Measurements from ENCODE around the gene PTGES3L. TPM values are rescaled to one million over a fixed set of nuclear protein-coding genes. Genes with fewer than 3 reads are reported as not detected.
A peak's percentile ranks its signal among the peaks of the same experiment; 100 is the strongest.
"Not testable (repeated sequence)": the region's sequence is repeated elsewhere in the genome, so short reads cannot be mapped to it uniquely, and the experiment has no call there.

Gene PTGES3L
- total RNA-seq, 1 experiment from 2014 or later, result not detected

GRCh38 chr17:42997390-42997983 is 17.6 kb upstream of the PTGES3L start:
- Histone ChIP-seq H3K4me3 (peak overlapping the region; percentile 88), H3K9me3 (no peaks in the 10 kb centered on the region), H3K27me3 (no peaks in the 10 kb centered on the region), H3K36me3 (peaks cover 47% of the 10 kb centered on the region)
- no peak for DNase-seq

GRCh38 chr17:42993913-42994312 is 14.0 kb upstream of the PTGES3L start:
- DNase-seq, H3K4me3 ChIP-seq, H3K27me3 ChIP-seq, H3K9me3 ChIP-seq: not testable (repeated sequence)
- H3K36me3 ChIP-seq, result peaks cover 34% of the 10 kb centered on the region

GRCh38 chr17:42992872-42993271 is 13.0 kb upstream of the PTGES3L start:
- DNase-seq, result no peak
- Histone ChIP-seq H3K9me3 (no peaks in the 10 kb centered on the region), H3K4me3 (no peak overlapping the region), H3K27me3 (no peaks in the 10 kb centered on the region), H3K36me3 (peaks cover 38% of the 10 kb centered on the region)

- Histone ChIP-seq H3K27me3 (no peaks in the 10 kb centered on the region), H3K9me3 (no peaks in the 10 kb centered on the region), H3K4me3 (no peak overlapping the region), H3K36me3 (peaks cover 45% of the 10 kb centered on the region)
- no peak for DNase-seq
Observed at GRCh38 chr17:42991471-42991870, 11.6 kb upstream of the PTGES3L start.

GRCh38 chr17:42989726-42990652 is 10.1 kb upstream of the PTGES3L start:
- H3K27me3 ChIP-seq, result no peaks in the 10 kb centered on the region
- H3K4me3 ChIP-seq, result no peak overlapping the region
- DNase-seq, result peak; percentile 53
- H3K36me3 ChIP-seq, result peaks cover 51% of the 10 kb centered on the region
- H3K9me3 ChIP-seq, result no peaks in the 10 kb centered on the region

GRCh38 chr17:42989141-42989540 is 9.3 kb upstream of the PTGES3L start:
- DNase-seq, result no peak
- Histone ChIP-seq H3K9me3 (no peaks in the 10 kb centered on the region), H3K36me3 (peaks cover 55% of the 10 kb centered on the region), H3K4me3 (no peak overlapping the region), H3K27me3 (no peaks in the 10 kb centered on the region)

- Histone ChIP-seq H3K27me3 (no peaks in the 10 kb centered on the region), H3K36me3 (peaks cover 37% of the 10 kb centered on the region), H3K4me3 (no peak overlapping the region), H3K9me3 (no peaks in the 10 kb centered on the region)
- DNase-seq, result no peak
Observed at GRCh38 chr17:42985225-42985624, 5.3 kb upstream of the PTGES3L start.

GRCh38 chr17:42982266-42982665 is 2.4 kb upstream of the PTGES3L start:
- no peaks in the 10 kb centered on the region for H3K9me3 ChIP-seq
- no peak for DNase-seq
- no peak overlapping the region; the same call in 1 of the 2 replicates for H3K4me3 ChIP-seq

GRCh38 chr17:42980766-42981397 is 1.0 kb upstream of the PTGES3L start:
- DNase-seq, result peak; percentile 66
- 0 out of 2 replicates have a peak, but pooled peaks cover 3% of the 10 kb centered on the region for H3K27me3 ChIP-seq

More at GRCh38 chr17:42982266-42982665, 2.4 kb upstream of the PTGES3L start:
- 0 out of 2 replicates have a peak, but pooled peaks cover 3% of the 10 kb centered on the region for H3K27me3 ChIP-seq
- peaks cover 15% of the 10 kb centered on the region for H3K36me3 ChIP-seq

GRCh38 chr17:42980274-42980765 is 440 bp upstream of the PTGES3L start, which contains the start of gene RUNDC1:
TSS of gene RUNDC1 (plus strand) at chr17:42980565. CDS start at chr17:42980577, 12 bp downstream.
- peak; percentile 88 for DNase-seq
- peak within 1 kb of the TSS; percentile 77 for H3K4me3 ChIP-seq
- peaks cover 12% of the 10 kb centered on the region for H3K36me3 ChIP-seq
- 0 out of 2 replicates have a peak, but pooled peaks cover 3% of the 10 kb centered on the region for H3K27me3 ChIP-seq
- no peaks in the 10 kb centered on the region for H3K9me3 ChIP-seq

More at GRCh38 chr17:42980766-42981397, 1.0 kb upstream of the PTGES3L start:
- peaks cover 15% of the 10 kb centered on the region for H3K36me3 ChIP-seq
- H3K9me3 ChIP-seq, result no peaks in the 10 kb centered on the region
- H3K4me3 ChIP-seq, result peak overlapping the region; percentile 77

- not testable (repeated sequence) for H3K36me3 ChIP-seq, H3K9me3 ChIP-seq, H3K4me3 ChIP-seq, DNase-seq, H3K27me3 ChIP-seq
Observed at GRCh38 chr17:42975701-42976100, 4.2 kb downstream of the PTGES3L start.

GRCh38 chr17:42975265-42975664 is 4.6 kb downstream of the PTGES3L start:
- no peak overlapping the region for H3K4me3 ChIP-seq
- H3K36me3 ChIP-seq, result no peaks in the 10 kb centered on the region
- H3K27me3 ChIP-seq, result peaks cover 7% of the 10 kb centered on the region; the same call in 1 of the 2 replicates
- DNase-seq, result no peak
- H3K9me3 ChIP-seq, result no peaks in the 10 kb centered on the region

- DNase-seq, H3K4me3 ChIP-seq, H3K27me3 ChIP-seq, H3K36me3 ChIP-seq, H3K9me3 ChIP-seq: not testable (repeated sequence)
Observed at GRCh38 chr17:42973323-42973722, 6.6 kb downstream of the PTGES3L start.

- no peak for DNase-seq
- Histone ChIP-seq H3K9me3 (no peaks in the 10 kb centered on the region), H3K4me3 (no peak overlapping the region), H3K27me3 (peaks cover 3% of the 10 kb centered on the region; the same call in 1 of the 2 replicates), H3K36me3 (no peaks in the 10 kb centered on the region)
Observed at GRCh38 chr17:42971589-42971988, 8.3 kb downstream of the PTGES3L start.

- H3K9me3 ChIP-seq, result no peaks in the 10 kb centered on the region
- peaks cover 3% of the 10 kb centered on the region; the same call in 1 of the 2 replicates for H3K27me3 ChIP-seq
- no peak for DNase-seq
- no peak overlapping the region for H3K4me3 ChIP-seq
- H3K36me3 ChIP-seq, result no peaks in the 10 kb centered on the region
Observed at GRCh38 chr17:42969001-42969581, 10.8 kb downstream of the PTGES3L start.

GRCh38 chr17:42967925-42968324 is 12.0 kb downstream of the PTGES3L start:
- Histone ChIP-seq H3K27me3 (peaks cover 3% of the 10 kb centered on the region; the same call in 1 of the 2 replicates), H3K36me3 (peaks cover 4% of the 10 kb centered on the region; the same call in 1 of the 2 replicates), H3K9me3 (no peaks in the 10 kb centered on the region), H3K4me3 (no peak overlapping the region)
- no peak for DNase-seq
